Nephron (organoid): ENCODE measurements around the gene DNAH7.

ENCODE experiments used
- H3K27ac Mint-ChIP-seq, 3 experiments: 2 replicates each; pipeline ENCODE4 v1.8.0; 2020; ENCODE audit warnings: mixed read lengths in 3 of 3, mild to moderate bottlenecking in 2 of 3, moderate library complexity in 1 of 3
- H3K27me3 Mint-ChIP-seq: 2 replicates; pipeline ENCODE4 v1.8.0; 2021; ENCODE audit warnings: low read depth, mild to moderate bottlenecking, moderate library complexity, mixed read lengths
- H3K36me3 Mint-ChIP-seq: 2 replicates; pipeline ENCODE4 v1.8.0; 2020; ENCODE audit warnings: low read depth, mixed read lengths
- H3K4me1 Mint-ChIP-seq: 2 replicates; pipeline ENCODE4 v1.8.0; 2020; ENCODE audit warnings: mixed read lengths
- H3K4me3 Mint-ChIP-seq, 3 experiments: 2 replicates each; pipeline ENCODE4 v1.8.0; 2020; ENCODE audit warnings: mild to moderate bottlenecking in 3 of 3, mixed read lengths in 3 of 3, moderate library complexity in 2 of 3
- H3K9me3 Mint-ChIP-seq: 2 replicates; pipeline ENCODE4 v1.8.0; 2020; ENCODE audit warnings: mixed read lengths
- TF ChIP-seq, protein P1 (sequence below), 3 experiments: fragments of 200-600 bp; sonication (generic); IDR thresholded peaks; one replicate each; pipeline ENCODE4 v1.5.0; 2021; ENCODE audit warnings: antibody characterized with exemption in 3 of 3; ENCODE audit not compliant: unreplicated experiment in 3 of 3

DNAH7 gene

DNA sequence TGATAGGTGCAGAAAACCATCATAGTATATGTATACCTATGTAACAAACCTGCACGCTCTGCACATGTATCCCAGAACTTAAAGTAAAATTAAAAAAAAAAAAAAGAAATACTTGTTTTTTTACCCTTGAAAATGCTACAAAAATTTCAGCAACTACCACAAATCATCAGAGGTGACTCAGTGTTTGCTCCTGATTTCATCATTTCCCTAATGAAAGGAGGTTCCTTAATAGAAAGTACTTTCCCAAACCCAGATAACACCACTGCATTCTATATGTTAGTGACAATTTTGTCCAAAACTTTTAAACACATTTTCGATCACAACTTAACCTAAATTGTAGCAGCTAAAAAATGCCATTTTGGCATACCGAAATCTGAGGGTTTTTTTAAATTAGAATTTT lies 248.3 kb downstream of the DNAH7 start:
- Mint-ChIP-seq H3K9me3 (no peaks in the 10 kb centered on the region), H3K27ac (no peak overlapping the region), H3K27me3 (no peaks in the 10 kb centered on the region), H3K4me3 (no peak overlapping the region), H3K36me3 (no peaks in the 10 kb centered on the region), H3K4me1 (no peaks in the 10 kb centered on the region)
- TF ChIP-seq, protein P1, sequence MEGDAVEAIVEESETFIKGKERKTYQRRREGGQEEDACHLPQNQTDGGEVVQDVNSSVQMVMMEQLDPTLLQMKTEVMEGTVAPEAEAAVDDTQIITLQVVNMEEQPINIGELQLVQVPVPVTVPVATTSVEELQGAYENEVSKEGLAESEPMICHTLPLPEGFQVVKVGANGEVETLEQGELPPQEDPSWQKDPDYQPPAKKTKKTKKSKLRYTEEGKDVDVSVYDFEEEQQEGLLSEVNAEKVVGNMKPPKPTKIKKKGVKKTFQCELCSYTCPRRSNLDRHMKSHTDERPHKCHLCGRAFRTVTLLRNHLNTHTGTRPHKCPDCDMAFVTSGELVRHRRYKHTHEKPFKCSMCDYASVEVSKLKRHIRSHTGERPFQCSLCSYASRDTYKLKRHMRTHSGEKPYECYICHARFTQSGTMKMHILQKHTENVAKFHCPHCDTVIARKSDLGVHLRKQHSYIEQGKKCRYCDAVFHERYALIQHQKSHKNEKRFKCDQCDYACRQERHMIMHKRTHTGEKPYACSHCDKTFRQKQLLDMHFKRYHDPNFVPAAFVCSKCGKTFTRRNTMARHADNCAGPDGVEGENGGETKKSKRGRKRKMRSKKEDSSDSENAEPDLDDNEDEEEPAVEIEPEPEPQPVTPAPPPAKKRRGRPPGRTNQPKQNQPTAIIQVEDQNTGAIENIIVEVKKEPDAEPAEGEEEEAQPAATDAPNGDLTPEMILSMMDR (IDR thresholded peaks at IDR 0.05; ENCODE audit: unreplicated experiment in 3 of 3): no peak

DNA sequence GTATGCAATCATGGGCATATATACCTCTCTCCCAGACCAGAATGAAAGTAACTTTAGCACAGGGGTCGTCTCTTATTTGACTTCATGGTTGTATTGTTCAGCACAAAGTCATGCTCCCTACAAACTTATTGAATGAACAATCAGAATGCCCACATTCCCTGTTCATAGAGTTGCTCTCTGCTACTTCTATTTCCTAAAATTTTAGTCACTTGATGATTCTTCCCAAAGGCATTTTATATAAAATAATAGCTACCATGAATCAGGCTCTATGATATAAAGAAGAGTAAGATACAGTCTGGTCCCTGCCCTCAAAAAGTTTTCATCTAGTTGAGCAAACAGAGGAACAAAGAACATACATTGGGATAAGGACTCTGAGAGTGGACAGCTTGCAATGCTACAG lies 249.4 kb downstream of the DNAH7 start:
- Mint-ChIP-seq H3K9me3 (no peaks in the 10 kb centered on the region), H3K27me3 (no peaks in the 10 kb centered on the region)

GRCh38 chr2:195818526-195818925 lies 250.1 kb downstream of the DNAH7 start:
- H3K27ac Mint-ChIP-seq: no peak overlapping the region
- H3K36me3 Mint-ChIP-seq: no peaks in the 10 kb centered on the region
- H3K4me1 Mint-ChIP-seq: no peaks in the 10 kb centered on the region
- H3K9me3 Mint-ChIP-seq: no peaks in the 10 kb centered on the region
- no peaks in the 10 kb centered on the region for H3K27me3 Mint-ChIP-seq
- no peak overlapping the region for H3K4me3 Mint-ChIP-seq
- TF ChIP-seq, protein P1 (IDR thresholded peaks at IDR 0.05; ENCODE audit: unreplicated experiment in 3 of 3): no peak

More for the DNA sequence above, 249.4 kb downstream of the DNAH7 start:
- Mint-ChIP-seq H3K27ac (no peak overlapping the region), H3K4me1 (no peaks in the 10 kb centered on the region), H3K36me3 (no peaks in the 10 kb centered on the region), H3K4me3 (no peak overlapping the region)
- TF ChIP-seq, protein P1 (IDR thresholded peaks at IDR 0.05; ENCODE audit: unreplicated experiment in 3 of 3): no peak

- H3K9me3 Mint-ChIP-seq: no peaks in the 10 kb centered on the region
- H3K4me1 Mint-ChIP-seq: no peaks in the 10 kb centered on the region
- TF ChIP-seq, protein P1 (IDR thresholded peaks at IDR 0.05; ENCODE audit: unreplicated experiment in 3 of 3): no peak
- no peaks in the 10 kb centered on the region for H3K27me3 Mint-ChIP-seq
- H3K4me3 Mint-ChIP-seq: no peak overlapping the region
- H3K27ac Mint-ChIP-seq: no peak overlapping the region
- H3K36me3 Mint-ChIP-seq: no peaks in the 10 kb centered on the region
Observed at GRCh38 chr2:195818106-195818505, 250.5 kb downstream of the DNAH7 start.

DNA sequence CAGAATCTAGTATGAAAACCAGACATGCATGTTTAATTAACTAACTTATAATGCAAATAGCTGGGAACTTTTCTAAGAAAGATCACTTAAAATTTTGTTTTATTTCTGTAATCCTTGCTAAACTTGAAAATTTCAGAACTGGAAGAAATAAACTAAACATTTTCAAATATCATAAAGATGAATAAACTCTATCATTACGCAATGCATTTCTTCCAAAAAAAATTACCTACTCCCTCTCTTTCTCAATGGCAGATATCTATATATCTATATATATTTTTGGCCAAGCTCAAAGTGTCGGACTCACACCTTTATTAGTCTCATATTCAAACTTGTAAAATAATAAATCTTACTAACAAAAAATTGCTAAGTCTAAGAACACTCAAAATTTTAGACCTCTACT lies 253.6 kb downstream of the DNAH7 start:
- TF ChIP-seq, protein P1 (IDR thresholded peaks at IDR 0.05; ENCODE audit: unreplicated experiment in 3 of 3): no peak
- Mint-ChIP-seq H3K36me3 (no peaks in the 10 kb centered on the region), H3K4me1 (no peaks in the 10 kb centered on the region), H3K4me3 (no peak overlapping the region), H3K27me3 (no peaks in the 10 kb centered on the region), H3K9me3 (no peaks in the 10 kb centered on the region), H3K27ac (no peak overlapping the region)

GRCh38 chr2:195813421-195813820 lies 255.2 kb downstream of the DNAH7 start:
- H3K9me3 Mint-ChIP-seq: no peaks in the 10 kb centered on the region
- H3K4me3 Mint-ChIP-seq: no peak overlapping the region
- H3K36me3 Mint-ChIP-seq: no peaks in the 10 kb centered on the region
- H3K4me1 Mint-ChIP-seq: peaks cover 3% of the 10 kb centered on the region
- H3K27ac Mint-ChIP-seq: no peak overlapping the region
- TF ChIP-seq, protein P1 (IDR thresholded peaks at IDR 0.05; ENCODE audit: unreplicated experiment in 3 of 3): no peak
- no peaks in the 10 kb centered on the region for H3K27me3 Mint-ChIP-seq
